HG02938 (cell line): ENCODE measurements around the gene LRRC34.

Source experiments
- ATAC-seq: cut with Tn5 transposase; IDR thresholded peaks from one replicate; pipeline ENCODE4 v1.9.1; 2021; ENCODE audit warnings: mild to moderate bottlenecking, moderate library complexity; ENCODE audit not compliant: unreplicated experiment

LRRC34 gene

GRCh38 chr3:169769287-169770181, 43.2 kb downstream of the LRRC34 start, which contains the start of gene ACTRT3:
ACTRT3 (minus strand) TSS chr3:169769561; CDS start chr3:169769520, 41 bp downstream.
- peak; percentile 12 for ATAC-seq

GRCh38 chr3:169764882-169765612, 47.7 kb downstream of the LRRC34 start, which contains the start of gene TERC:
TERC (minus strand) TSS chr3:169765060.
- peak; percentile 78 for ATAC-seq

- ATAC-seq, result peak; percentile 34
Measured at GRCh38 chr3:169764312-169764881, 48.3 kb downstream of the LRRC34 start.

- ATAC-seq, result no peak
Measured at GRCh38 chr3:169760479-169760878, 52.2 kb downstream of the LRRC34 start.

GRCh38 chr3:169759256-169759655, 53.4 kb downstream of the LRRC34 start:
- peak; percentile 80 for ATAC-seq

GRCh38 chr3:169758359-169758994, 54.2 kb downstream of the LRRC34 start:
- no peak for ATAC-seq

GRCh38 chr3:169755488-169755887, 57.2 kb downstream of the LRRC34 start:
- ATAC-seq, result no peak

- no peak for ATAC-seq
Measured at GRCh38 chr3:169754711-169755110, 58.0 kb downstream of the LRRC34 start.

GRCh38 chr3:169751875-169752274, 60.8 kb downstream of the LRRC34 start:
- no peak for ATAC-seq

GRCh38 chr3:169750665-169751064, 62.0 kb downstream of the LRRC34 start:
- ATAC-seq, result no peak

- no peak for ATAC-seq
Measured at GRCh38 chr3:169748670-169749069, 64.0 kb downstream of the LRRC34 start.

GRCh38 chr3:169746924-169747323, 65.8 kb downstream of the LRRC34 start:
- ATAC-seq, result no peak

- no peak for ATAC-seq
Measured at GRCh38 chr3:169744366-169745054, 68.2 kb downstream of the LRRC34 start.
